ENCODE data around the gene EPHB6.

GRCh38 chr7:142897691-142898090 lies 42.8 kb downstream of the EPHB6 start:
- no peak for TF ChIP-seq EZH2 (IDR thresholded peaks at IDR 0.05; ENCODE audit: insufficient read depth, low read length)
- TF ChIP-seq CTCF (IDR thresholded peaks at IDR 0.05; ENCODE audit: insufficient read depth, low read depth, low read length) = no peak
